Uterus (tissue), 2 donors: ENCODE measurements around the gene C19orf33.

Experiments
- CTCF ChIP-seq, 4 experiments: fragments of 200-600 bp in 2 of 4; fragments of 450-650 bp in 2 of 4; sonication (generic) in 2 of 4; IDR thresholded peaks; one replicate each; pipeline ENCODE4 v1.5.1; 2016 to 2019; ENCODE audit warnings: antibody characterized with exemption in 4 of 4, mild to moderate bottlenecking in 2 of 4, moderate library complexity in 1 of 4
- POLR2A ChIP-seq, 2 donors: fragments of 450-650 bp; IDR thresholded peaks; one replicate each; pipeline ENCODE4 v1.6.1; 2016; ENCODE audit warnings: antibody characterized with exemption in 2 of 2, mild to moderate bottlenecking in 1 of 2, moderate library complexity in 1 of 2

GRCh38 chr19:38318660-38319059, 14.6 kb downstream of the C19orf33 start:
- TF ChIP-seq CTCF (IDR thresholded peaks at IDR 0.05) (no peak), POLR2A (IDR thresholded peaks at IDR 0.05) (no peak)
